B cell (primary cell): Measurements from ENCODE around the gene ZRANB1.

Source experiments
- EZH2 ChIP-seq: IDR thresholded peaks from 2 replicates; pipeline ENCODE4 v1.6.1; 2012; ENCODE audit warnings: borderline replicate concordance, low read depth, mild to moderate bottlenecking, moderate library complexity, low read length; ENCODE audit not compliant: insufficient read depth, poor library complexity, severe bottlenecking
- TF ChIP-seq, protein P1 (sequence below): fragments of 200-600 bp; IDR thresholded peaks from one replicate; pipeline ENCODE4 v1.8.0; 2022; ENCODE audit warnings: antibody characterized with exemption, mild to moderate bottlenecking

DNA sequence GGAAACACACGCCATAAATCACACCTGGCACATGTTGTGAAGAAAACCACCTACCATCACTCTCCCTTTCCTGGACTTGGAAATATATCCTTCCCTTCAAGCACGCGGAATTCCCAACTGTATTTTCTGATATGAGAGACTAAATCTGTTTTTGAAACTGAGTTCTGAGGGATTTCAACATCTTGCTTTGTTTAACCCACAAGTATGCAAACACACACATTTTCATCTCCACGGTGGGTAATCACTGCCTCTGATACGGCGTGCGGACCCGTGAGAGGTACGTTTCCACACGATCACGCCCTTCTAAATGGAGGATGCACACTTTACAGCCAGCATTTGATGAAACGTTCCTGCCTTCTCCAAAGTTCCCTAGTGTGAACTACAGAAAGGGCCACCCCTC lies 83.4 kb downstream of the ZRANB1 start:
- TF ChIP-seq, protein P1, sequence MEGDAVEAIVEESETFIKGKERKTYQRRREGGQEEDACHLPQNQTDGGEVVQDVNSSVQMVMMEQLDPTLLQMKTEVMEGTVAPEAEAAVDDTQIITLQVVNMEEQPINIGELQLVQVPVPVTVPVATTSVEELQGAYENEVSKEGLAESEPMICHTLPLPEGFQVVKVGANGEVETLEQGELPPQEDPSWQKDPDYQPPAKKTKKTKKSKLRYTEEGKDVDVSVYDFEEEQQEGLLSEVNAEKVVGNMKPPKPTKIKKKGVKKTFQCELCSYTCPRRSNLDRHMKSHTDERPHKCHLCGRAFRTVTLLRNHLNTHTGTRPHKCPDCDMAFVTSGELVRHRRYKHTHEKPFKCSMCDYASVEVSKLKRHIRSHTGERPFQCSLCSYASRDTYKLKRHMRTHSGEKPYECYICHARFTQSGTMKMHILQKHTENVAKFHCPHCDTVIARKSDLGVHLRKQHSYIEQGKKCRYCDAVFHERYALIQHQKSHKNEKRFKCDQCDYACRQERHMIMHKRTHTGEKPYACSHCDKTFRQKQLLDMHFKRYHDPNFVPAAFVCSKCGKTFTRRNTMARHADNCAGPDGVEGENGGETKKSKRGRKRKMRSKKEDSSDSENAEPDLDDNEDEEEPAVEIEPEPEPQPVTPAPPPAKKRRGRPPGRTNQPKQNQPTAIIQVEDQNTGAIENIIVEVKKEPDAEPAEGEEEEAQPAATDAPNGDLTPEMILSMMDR: no peak
- no peak for TF ChIP-seq EZH2
